ENCODE measurements around the gene GJA3.

Gene GJA3

GRCh38 chr13:20175907-20176652 is 15.2 kb upstream of the GJA3 start:
- H3K79me2 ChIP-seq (ENCODE audit: control insufficient read depth, low read length) = no peaks in the 10 kb centered on the region
- H3K36me3 ChIP-seq (ENCODE audit: control insufficient read depth, low read length) = no peaks in the 10 kb centered on the region
- H3F3A ChIP-seq (ENCODE audit: control insufficient read depth, insufficient read depth) = no peaks in the 10 kb centered on the region
- H3K4me3 ChIP-seq (ENCODE audit: low read length) = no peak overlapping the region
- H3K27me3 ChIP-seq (ENCODE audit: control insufficient read depth, low read length) = peaks cover 34% of the 10 kb centered on the region
- no peak overlapping the region for H3K27ac ChIP-seq (ENCODE audit: low read depth, low read length)
- peaks cover 1% of the 10 kb centered on the region; the same call in 1 of the 2 replicates for H3K4me1 ChIP-seq (ENCODE audit: control insufficient read depth, low read length)
- H3K4me2 ChIP-seq (ENCODE audit: low read length) = no peak overlapping the region
- no peaks in the 10 kb centered on the region for H4K20me1 ChIP-seq (ENCODE audit: control insufficient read depth, insufficient read depth, low read depth, low read length)
- H3K9me2 ChIP-seq (replicated peaks; ENCODE audit: control insufficient read depth, low read length) = no peaks in the 10 kb centered on the region
- TF ChIP-seq EZH2phosphoT487 (IDR thresholded peaks at IDR 0.05; ENCODE audit: borderline replicate concordance, low read length) (no peak), CTCF (IDR thresholded peaks at IDR 0.05; ENCODE audit: low read depth, low read length, poor library complexity, severe bottlenecking) (no peak)
- H3K9me3 ChIP-seq (ENCODE audit: control insufficient read depth, insufficient read depth, low read length) = no peaks in the 10 kb centered on the region

DNA sequence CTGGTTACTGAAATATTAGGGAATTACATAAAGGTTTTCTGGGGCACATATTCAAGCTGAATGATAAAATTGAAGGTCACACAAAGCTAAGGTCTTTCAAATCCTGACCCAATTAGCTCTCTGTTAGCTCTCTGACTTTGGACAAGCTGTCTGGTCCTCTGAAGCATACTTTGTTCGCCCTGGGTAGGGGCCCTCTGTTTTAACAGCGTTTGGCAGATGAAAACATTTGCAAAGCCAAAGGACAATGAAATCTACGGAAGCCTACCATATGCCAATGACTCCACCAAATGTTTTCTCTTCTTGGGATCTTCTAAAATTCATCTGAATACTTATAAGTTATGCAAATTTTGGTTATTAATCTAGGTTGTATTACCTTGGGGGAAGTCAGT is 14.5 kb upstream of the GJA3 start:
- no peaks in the 10 kb centered on the region for H3K9me2 ChIP-seq (replicated peaks; ENCODE audit: control insufficient read depth, low read length)
- no peaks in the 10 kb centered on the region for H3K9me3 ChIP-seq (ENCODE audit: control insufficient read depth, insufficient read depth, low read length)
- no peaks in the 10 kb centered on the region for H3K79me2 ChIP-seq (ENCODE audit: control insufficient read depth, low read length)
- no peak for TF ChIP-seq EZH2phosphoT487 (IDR thresholded peaks at IDR 0.05; ENCODE audit: borderline replicate concordance, low read length)
- no peak for TF ChIP-seq CTCF (IDR thresholded peaks at IDR 0.05; ENCODE audit: low read depth, low read length, poor library complexity, severe bottlenecking)
- no peak overlapping the region for H3K27ac ChIP-seq (ENCODE audit: low read depth, low read length)
- no peaks in the 10 kb centered on the region for H3K36me3 ChIP-seq (ENCODE audit: control insufficient read depth, low read length)
- H3K4me3 ChIP-seq (ENCODE audit: low read length) = no peak overlapping the region
- H3K4me2 ChIP-seq (ENCODE audit: low read length) = no peak overlapping the region
- H3K27me3 ChIP-seq (ENCODE audit: control insufficient read depth, low read length) = peaks cover 34% of the 10 kb centered on the region
- H4K20me1 ChIP-seq (ENCODE audit: control insufficient read depth, insufficient read depth, low read depth, low read length) = no peaks in the 10 kb centered on the region
- no peaks in the 10 kb centered on the region for H3F3A ChIP-seq (ENCODE audit: control insufficient read depth, insufficient read depth)
- H3K4me1 ChIP-seq (ENCODE audit: control insufficient read depth, low read length) = peaks cover 7% of the 10 kb centered on the region; the same call in 1 of the 2 replicates

DNA sequence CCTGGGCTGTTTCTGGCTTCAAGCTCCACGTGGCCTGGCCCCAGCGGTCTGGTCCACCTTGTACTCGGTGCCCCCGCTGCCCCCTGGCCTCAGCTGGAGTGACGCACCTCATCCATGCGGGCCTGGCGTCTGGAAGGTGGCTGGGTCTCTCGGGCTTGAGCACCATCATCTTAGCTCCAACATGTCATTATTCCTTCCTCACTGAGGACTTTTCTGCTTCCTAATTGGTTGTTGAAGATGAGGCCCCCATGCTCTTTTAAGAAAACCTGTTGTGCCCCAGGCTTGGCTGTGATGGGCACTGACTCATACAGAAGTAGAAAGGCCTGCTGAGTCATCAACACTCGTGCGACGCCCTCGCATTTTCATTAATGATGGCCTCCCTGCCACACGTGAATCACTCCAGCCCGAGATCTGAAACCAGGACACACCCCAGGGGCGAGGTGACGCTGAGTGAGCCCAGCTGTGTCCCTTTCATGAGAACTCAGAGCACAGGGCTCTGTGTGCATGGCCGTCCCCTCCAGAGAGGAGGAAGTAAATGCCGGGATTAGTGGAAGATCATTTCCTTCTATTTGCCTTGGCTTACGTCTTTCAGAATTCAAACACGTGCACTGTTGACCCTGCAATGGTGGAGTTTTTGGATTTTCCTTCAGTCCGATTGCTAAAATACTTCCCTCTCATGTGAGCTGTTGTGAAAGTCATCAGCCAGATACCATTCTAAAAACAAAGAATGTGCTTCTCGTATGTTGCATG is 14.0 kb upstream of the GJA3 start:
- H3K9me3 ChIP-seq (ENCODE audit: control insufficient read depth, insufficient read depth, low read length) = no peaks in the 10 kb centered on the region
- no peaks in the 10 kb centered on the region for H3K79me2 ChIP-seq (ENCODE audit: control insufficient read depth, low read length)
- H4K20me1 ChIP-seq (ENCODE audit: control insufficient read depth, insufficient read depth, low read depth, low read length) = no peaks in the 10 kb centered on the region
- H3F3A ChIP-seq (ENCODE audit: control insufficient read depth, insufficient read depth) = no peaks in the 10 kb centered on the region
- H3K27ac ChIP-seq (ENCODE audit: low read depth, low read length) = no peak overlapping the region
- H3K4me2 ChIP-seq (ENCODE audit: low read length) = no peak overlapping the region
- H3K4me1 ChIP-seq (ENCODE audit: control insufficient read depth, low read length) = peaks cover 7% of the 10 kb centered on the region; the same call in 1 of the 2 replicates
- TF ChIP-seq CTCF (IDR thresholded peaks at IDR 0.05; ENCODE audit: low read depth, low read length, poor library complexity, severe bottlenecking) = no peak
- TF ChIP-seq EZH2phosphoT487 (IDR thresholded peaks at IDR 0.05; ENCODE audit: borderline replicate concordance, low read length) = no peak
- H3K4me3 ChIP-seq (ENCODE audit: low read length) = no peak overlapping the region
- peaks cover 32% of the 10 kb centered on the region for H3K27me3 ChIP-seq (ENCODE audit: control insufficient read depth, low read length)
- no peaks in the 10 kb centered on the region for H3K9me2 ChIP-seq (replicated peaks; ENCODE audit: control insufficient read depth, low read length)
- H3K36me3 ChIP-seq (ENCODE audit: control insufficient read depth, low read length) = no peaks in the 10 kb centered on the region

Measured in DOHH2 (cell line).